GM12878 (cell line): ENCODE measurements around the gene DCAF5. TPM values are rescaled to one million over a fixed set of nuclear protein-coding genes. Genes with fewer than 3 reads are reported as not detected.

Source experiments
- BRCA1 ChIP-seq: IDR thresholded peaks from 2 replicates; pipeline ENCODE4 v1.6.1; 2011; ENCODE audit warnings: low read depth, low read length, improper control_type of control experiment
- CBFB ChIP-seq: IDR thresholded peaks from 2 replicates; pipeline ENCODE4 v1.6.1; 2016; ENCODE audit warnings: antibody characterized with exemption, low read depth
- CHD4 ChIP-seq: fragments of 200-600 bp; sonication (generic); IDR thresholded peaks from 2 replicates; pipeline ENCODE4 v1.6.1; 2016; ENCODE audit warnings: mild to moderate bottlenecking
- E2F4 ChIP-seq: IDR thresholded peaks from 2 replicates; pipeline ENCODE4 v1.6.1; 2012; ENCODE audit warnings: low read depth, low read length, improper control_type of control experiment
- ELK1 ChIP-seq: IDR thresholded peaks from 2 replicates; pipeline ENCODE4 v1.6.1; 2012; ENCODE audit warnings: low read depth, low read length, improper control_type of control experiment
- KAT2A ChIP-seq: conservative IDR thresholded peaks from 2 replicates; pipeline ENCODE4 v1.6.1; 2011; ENCODE audit warnings: low read depth, low read length; ENCODE audit not compliant: control insufficient read depth
- MTA3 ChIP-seq: IDR thresholded peaks from 2 replicates; pipeline ENCODE4 v1.6.1; 2012; ENCODE audit warnings: low read length, inconsistent platforms, borderline replicate concordance
- ZBTB11 ChIP-seq: fragments of 450-650 bp; formaldehyde crosslinking; IDR thresholded peaks from 2 replicates; pipeline ENCODE4 v1.5.0; 2022; ENCODE audit warnings: mild to moderate bottlenecking, missing genetic modification characterization
- polyA plus RNA-seq, 11 experiments: library from polyadenylated mRNA; depleted of rRNA in 4 of 11; unstranded in 6 of 11; stranded (reverse) in 5 of 11; fragments of >200 nt; fragmentation: Nextera tagmentation in 4 of 11; fragmentation: Illumina TruSeq in 1 of 11; extraction: Ambion mirVana in 4 of 11; extraction: Trizol in 1 of 11; gene quantifications; 1 replicate in 1 of 11; 2 replicates in 10 of 11; pipeline versions ENCODE4 v1.2.1 to v1.2.3, GENCODE V29; 2011 to 2016; ENCODE audit warnings: inconsistent platforms in 2 of 11, missing spikeins in 2 of 11, low read depth in 1 of 11
- total RNA-seq, 4 experiments: library from RNA; depleted of rRNA in 3 of 4; stranded (reverse); fragments of >200 nt in 3 of 4; fragmentation: Illumina TruSeq in 1 of 4; extraction: Trizol in 1 of 4; gene quantifications; 2 replicates each; pipeline versions ENCODE4 v1.2.1 to v1.2.3, GENCODE V29; 2013 to 2021

Gene DCAF5
- total and polyA plus RNA-seq, 10 of the 15 experiments (the other 5 are each of a cell fraction or from before 2014, with no cell fraction given), result 6.8 to 38.1 (median 19.1) TPM

- no peak for TF ChIP-seq ZBTB11
- TF ChIP-seq KAT2A, result no peak
- no peak for TF ChIP-seq MTA3
- TF ChIP-seq ELK1, result no peak
- no peak for TF ChIP-seq CBFB
- no peak for TF ChIP-seq E2F4
- no peak for TF ChIP-seq CHD4
- no peak for TF ChIP-seq BRCA1
These were observed 103.2 kb downstream of the DCAF5 start (continued) for GRCh38 chr14:69049675-69050074.
